GM21447 (cell line): ENCODE results near the gene SNX32.
"Not testable (repeated sequence)": the region's sequence is repeated elsewhere in the genome, so short reads cannot be mapped to it uniquely, and the experiment has no call there.

Source experiments
- ATAC-seq: cut with Tn5 transposase; IDR thresholded peaks from one replicate; pipeline ENCODE4 v1.9.1; 2021; ENCODE audit not compliant: unreplicated experiment

The SNX32 gene

GRCh38 chr11:65822776-65823528 is 10.8 kb upstream of the SNX32 start:
- ATAC-seq: no peak

GRCh38 chr11:65826984-65827735 is 6.6 kb upstream of the SNX32 start:
- ATAC-seq: no peak

GRCh38 chr11:65829459-65829858 is 4.3 kb upstream of the SNX32 start:
- no peak for ATAC-seq

- ATAC-seq: not testable (repeated sequence)
These were observed 1.5 kb upstream of the SNX32 start for GRCh38 chr11:65832231-65832630.

- no peak for ATAC-seq
These were observed 439 bp downstream of the SNX32 start for GRCh38 chr11:65834202-65834601.

GRCh38 chr11:65842144-65842543 is 8.4 kb downstream of the SNX32 start:
- no peak for ATAC-seq

GRCh38 chr11:65843811-65844210 is 10.0 kb downstream of the SNX32 start:
- ATAC-seq: no peak

- ATAC-seq: no peak
These were observed 10.6 kb downstream of the SNX32 start for GRCh38 chr11:65844231-65844872.

- ATAC-seq: no peak
These were observed 14.0 kb downstream of the SNX32 start for GRCh38 chr11:65847746-65848145.

- not testable (repeated sequence) for ATAC-seq
These were observed 14.9 kb downstream of the SNX32 start for GRCh38 chr11:65848693-65849092.

- no peak for ATAC-seq
These were observed 15.6 kb downstream of the SNX32 start for GRCh38 chr11:65849366-65849765.

- ATAC-seq: no peak
These were observed 16.0 kb downstream of the SNX32 start for GRCh38 chr11:65849771-65850216.

- no peak for ATAC-seq
These were observed 16.7 kb downstream of the SNX32 start for GRCh38 chr11:65850217-65851082.

GRCh38 chr11:65851083-65851579 is 17.4 kb downstream of the SNX32 start:
- ATAC-seq: no peak

GRCh38 chr11:65851811-65852507 is 18.2 kb downstream of the SNX32 start:
- no peak for ATAC-seq

GRCh38 chr11:65852508-65853245 is 18.9 kb downstream of the SNX32 start:
- no peak for ATAC-seq

- no peak for ATAC-seq
These were observed 19.6 kb downstream of the SNX32 start for GRCh38 chr11:65853246-65853979.

- ATAC-seq: no peak
These were observed 20.4 kb downstream of the SNX32 start for GRCh38 chr11:65854161-65854592.
